Gastrocnemius medialis (tissue), 4 donors: Measurements from ENCODE around the gene MTOR.
"Not testable (repeated sequence)": the region's sequence is repeated elsewhere in the genome, so short reads cannot be mapped to it uniquely, and the experiment has no call there.

Experiments used
- POLR2A ChIP-seq, 2 donors: fragments of 450-650 bp; IDR thresholded peaks; one replicate each; pipeline ENCODE4 v1.6.1; 2017; ENCODE audit warnings: antibody characterized with exemption in 2 of 2, mild to moderate bottlenecking in 2 of 2, moderate library complexity in 2 of 2
- TF ChIP-seq, protein P1 (sequence below), 5 experiments: fragments of 450-650 bp in 3 of 5; fragments of 200-600 bp in 2 of 5; sonication (generic) in 2 of 5; IDR thresholded peaks in 4 of 5; conservative IDR thresholded peaks in 1 of 5; 1 replicate in 4 of 5; 2 replicates in 1 of 5; pipeline ENCODE4 v1.5.1; 2016 to 2019; ENCODE audit warnings: antibody characterized with exemption in 5 of 5, mild to moderate bottlenecking in 3 of 5, moderate library complexity in 3 of 5

DNA sequence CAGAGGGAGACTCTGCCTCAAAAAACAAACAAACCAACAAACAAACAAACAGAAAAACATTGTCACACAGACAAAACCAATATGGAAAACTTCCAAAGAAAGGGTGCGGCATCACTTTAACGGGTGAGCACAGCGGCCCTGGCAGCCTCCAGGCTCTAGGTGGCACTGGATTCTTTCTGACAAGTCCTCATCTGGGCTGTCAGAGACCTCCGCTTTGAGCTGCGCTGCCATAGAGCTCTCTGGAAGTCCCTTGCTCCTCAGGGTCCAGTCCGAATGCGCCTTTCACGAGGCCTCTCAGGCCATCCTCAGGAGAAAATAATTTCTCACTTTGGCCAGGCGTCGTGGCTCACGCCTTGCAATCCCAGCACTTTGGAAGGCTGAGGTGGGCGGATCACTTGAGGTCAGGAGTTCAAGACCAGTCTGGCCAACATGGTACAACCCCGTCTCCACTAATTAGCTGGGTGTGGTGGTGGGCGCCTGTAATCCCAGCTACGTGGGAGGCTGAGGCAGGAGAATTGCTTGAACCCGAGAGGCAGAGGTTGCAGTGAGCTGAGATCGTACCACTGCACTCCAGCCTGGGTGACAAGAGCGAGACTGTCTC, 198.3 kb downstream of the MTOR start:
- TF ChIP-seq, protein P1, sequence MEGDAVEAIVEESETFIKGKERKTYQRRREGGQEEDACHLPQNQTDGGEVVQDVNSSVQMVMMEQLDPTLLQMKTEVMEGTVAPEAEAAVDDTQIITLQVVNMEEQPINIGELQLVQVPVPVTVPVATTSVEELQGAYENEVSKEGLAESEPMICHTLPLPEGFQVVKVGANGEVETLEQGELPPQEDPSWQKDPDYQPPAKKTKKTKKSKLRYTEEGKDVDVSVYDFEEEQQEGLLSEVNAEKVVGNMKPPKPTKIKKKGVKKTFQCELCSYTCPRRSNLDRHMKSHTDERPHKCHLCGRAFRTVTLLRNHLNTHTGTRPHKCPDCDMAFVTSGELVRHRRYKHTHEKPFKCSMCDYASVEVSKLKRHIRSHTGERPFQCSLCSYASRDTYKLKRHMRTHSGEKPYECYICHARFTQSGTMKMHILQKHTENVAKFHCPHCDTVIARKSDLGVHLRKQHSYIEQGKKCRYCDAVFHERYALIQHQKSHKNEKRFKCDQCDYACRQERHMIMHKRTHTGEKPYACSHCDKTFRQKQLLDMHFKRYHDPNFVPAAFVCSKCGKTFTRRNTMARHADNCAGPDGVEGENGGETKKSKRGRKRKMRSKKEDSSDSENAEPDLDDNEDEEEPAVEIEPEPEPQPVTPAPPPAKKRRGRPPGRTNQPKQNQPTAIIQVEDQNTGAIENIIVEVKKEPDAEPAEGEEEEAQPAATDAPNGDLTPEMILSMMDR (IDR thresholded peaks at IDR 0.05 in 4 of 5, conservative IDR thresholded peaks at IDR 0.05 in 1 of 5): not testable (repeated sequence)
- TF ChIP-seq POLR2A (IDR thresholded peaks at IDR 0.05): not testable (repeated sequence)
